K562 (cell line): ENCODE data around the gene PPP1CA. TPM values are rescaled to one million over a fixed set of nuclear protein-coding genes. Genes with fewer than 3 reads are reported as not detected.

Experiments used
- ATAC-seq: fragments of 200-7000 bp; cut with Tn5 transposase; 3 replicates; pipeline ENCODE4 v1.9.1; 2020; ENCODE audit warnings: moderate library complexity
- BruUV-seq: library from RNA; stranded (reverse); fragments of 400-500 nt; replicated peaks from 2 replicates; lab custom pipeline; 2021; lab: Mats Ljungman, UMichigan
- CTCF ChIA-PET: fragments of 300-600 bp; formaldehyde crosslinking; extraction: SDS; loops from one replicate; lab custom pipeline; 2021; ENCODE audit warnings: low intra/inter-chr PET ratio; lab: Yijun Ruan, JAX
- POLR2A ChIA-PET: fragments of 300-600, 350-650 bp; sonication (Branson Sonifier 250); formaldehyde crosslinking; extraction: SDS; loops from one replicate; lab custom pipeline; 2021; ENCODE audit warnings: antibody characterized with exemption, inconsistent platforms; lab: Yijun Ruan, JAX
- DNase-seq, 4 experiments: peaks; one replicate each; pipeline versions ENCODE4 v3.0.0 to v3.0.0-alpha.2; 2011 to 2018; ENCODE audit warnings: low spot score in 3 of 4, mixed read lengths in 3 of 4; ENCODE audit errors: extremely low read depth in 1 of 4
- FAIRE-seq: peaks from 2 replicates; lab custom pipeline; 2011; peaks lifted over from hg19 to GRCh38; lab: Jason Lieb, UNC
- H2AFZ ChIP-seq: 2 replicates; pipeline ENCODE4 v1.6.0; 2011; ENCODE audit warnings: low read depth, low read length, control low read depth, inconsistent platforms
- H3K27ac ChIP-seq: fragments of 200-600 bp; 3 replicates; pipeline ENCODE4 v1.8.0; 2011; ENCODE audit warnings: low read depth, mild to moderate bottlenecking, control low read depth, inconsistent platforms, low read length, moderate library complexity, mixed read lengths; ENCODE audit errors: extremely low read depth
- H3K27me3 ChIP-seq, 2 experiments: fragments of 300-600 bp in 1 of 2; 2 replicates in 1 of 2; 3 replicates in 1 of 2; pipeline versions ENCODE4 v1.6.0 to v1.8.0; 2011; ENCODE audit warnings: inconsistent platforms in 2 of 2, low read length in 2 of 2, mild to moderate bottlenecking in 1 of 2, mixed read lengths in 1 of 2, moderate library complexity in 1 of 2; ENCODE audit not compliant: control insufficient read depth in 2 of 2, insufficient read depth in 2 of 2
- H3K36me3 ChIP-seq: fragments of 300-600 bp; 3 replicates; pipeline ENCODE4 v1.8.0; 2011; ENCODE audit warnings: mild to moderate bottlenecking, low read length, inconsistent platforms; ENCODE audit not compliant: control insufficient read depth, insufficient read depth
- H3K4me1 ChIP-seq, 2 experiments: fragments of 200-600 bp in 1 of 2; replicated peaks in 1 of 2; 2 replicates in 1 of 2; 3 replicates in 1 of 2; pipeline versions ENCODE4 v1.5.1 to v1.8.0; 2011; ENCODE audit warnings: inconsistent platforms in 2 of 2, low read length in 2 of 2, mild to moderate bottlenecking in 1 of 2, mixed read lengths in 1 of 2, moderate library complexity in 1 of 2; ENCODE audit not compliant: control insufficient read depth in 2 of 2, insufficient read depth in 2 of 2
- H3K4me2 ChIP-seq: 2 replicates; pipeline ENCODE4 v1.6.1; 2011; ENCODE audit warnings: low read length, control low read depth, inconsistent platforms, mixed read lengths; ENCODE audit not compliant: insufficient read depth
- H3K4me3 ChIP-seq: fragments of 200-600 bp; sonication (generic), shearing (Covaris generic); 2 replicates; pipeline ENCODE4 v1.5.1; 2016; ENCODE audit warnings: control low read depth, inconsistent platforms
- H3K79me2 ChIP-seq: fragments of 200-600 bp; 3 replicates; pipeline ENCODE4 v1.8.0; 2011; ENCODE audit warnings: low read length, inconsistent platforms; ENCODE audit not compliant: control insufficient read depth, insufficient read depth
- H3K9ac ChIP-seq, 2 experiments: 2 replicates each; pipeline versions ENCODE4 v1.6.0 to v1.6.1; 2011; ENCODE audit warnings: low read depth in 2 of 2, low read length in 2 of 2, control low read depth in 1 of 2, inconsistent platforms in 1 of 2, mild to moderate bottlenecking in 1 of 2, mixed read lengths in 1 of 2; ENCODE audit not compliant: insufficient read depth in 1 of 2
- H3K9me1 ChIP-seq: one replicate; pipeline ENCODE4 v1.6.0; 2011; ENCODE audit warnings: inconsistent platforms, mild to moderate bottlenecking, low read length, moderate library complexity; ENCODE audit not compliant: control insufficient read depth, insufficient read depth
- H3K9me3 ChIP-seq: replicated peaks from 2 replicates; pipeline ENCODE4 v1.5.1; 2011; ENCODE audit warnings: low read depth, low read length, inconsistent platforms; ENCODE audit not compliant: control insufficient read depth, insufficient read depth
- H4K20me1 ChIP-seq: replicated peaks from 2 replicates; pipeline ENCODE4 v1.6.1; 2011; ENCODE audit warnings: low read length, inconsistent platforms, mixed read lengths; ENCODE audit not compliant: control insufficient read depth, insufficient read depth
- AFF4 ChIP-seq: sonication (generic); formaldehyde crosslinking; IDR thresholded peaks from 2 replicates; pipeline ENCODE4 v1.8.0; 2023; ENCODE audit warnings: mild to moderate bottlenecking, missing genetic modification reagents
- BHLHE40 ChIP-seq: IDR thresholded peaks from 2 replicates; pipeline ENCODE4 v1.6.1; 2011; ENCODE audit warnings: low read length, improper control_type of control experiment
- CTBP1 ChIP-seq: fragments of 450-650 bp; IDR thresholded peaks from 2 replicates; pipeline ENCODE4 v1.6.1; 2016; ENCODE audit warnings: borderline replicate concordance
- IFI16 ChIP-seq: fragments of 250-450 bp; sonication (Bioruptor Pico); IDR thresholded peaks from 2 replicates; pipeline ENCODE4 v2.1.2; 2022; ENCODE audit warnings: mild to moderate bottlenecking, inconsistent platforms
- MEF2D ChIP-seq: conservative IDR thresholded peaks from 2 replicates; pipeline ENCODE4 v1.6.1; 2016; ENCODE audit warnings: low read depth, missing genetic modification characterization, missing compliant biosample characterization
- MNT ChIP-seq, 2 experiments: fragments of 450-650 bp; conservative IDR thresholded peaks; 2 replicates each; pipeline ENCODE4 v1.6.1; 2017; ENCODE audit warnings: mild to moderate bottlenecking in 2 of 2, moderate library complexity in 2 of 2
- MTA1 ChIP-seq: fragments of 450-650 bp; IDR thresholded peaks from 2 replicates; pipeline ENCODE4 v1.6.1; 2017; ENCODE audit warnings: borderline replicate concordance
- NFIC ChIP-seq: fragments of 450-650 bp; IDR thresholded peaks from 2 replicates; pipeline ENCODE4 v1.6.1; 2017; ENCODE audit warnings: mild to moderate bottlenecking, inconsistent platforms
- RHOXF2B ChIP-seq: fragments of 250-450 bp; sonication (Bioruptor Pico); conservative IDR thresholded peaks from 2 replicates; pipeline ENCODE4 v1.5.1; 2021
- XRCC5 ChIP-seq: fragments of 200-400 bp; formaldehyde crosslinking; IDR thresholded peaks from 2 replicates; pipeline ENCODE4 v1.6.1; 2017; ENCODE audit warnings: low read depth, mild to moderate bottlenecking, low read length
- ZBTB7A ChIP-seq: IDR thresholded peaks from 2 replicates; pipeline ENCODE4 v1.6.1; 2011; ENCODE audit warnings: low read depth, mild to moderate bottlenecking, low read length, moderate library complexity, borderline replicate concordance; ENCODE audit not compliant: control insufficient read depth
- WGBS: fragments of 100-300 bp; shearing (Covaris generic); methylation state at CpG from one replicate; pipeline ENCODE4 v1.1.6; 2016; ENCODE audit warnings: low coverage, mixed read lengths; ENCODE audit not compliant: insufficient coverage; ENCODE audit errors: missing lambda C conversion rate; 5-methylcytosine and 5-hydroxymethylcytosine counted together
- in situ Hi-C: fragments of 300-500 bp; cut with MboI; formaldehyde crosslinking; loops from 4 replicates; pipeline ENCODE4 v1.15.0; 2018; ENCODE audit warnings: inconsistent platforms, mixed read lengths
- intact Hi-C: fragments of 100-400 bp; cut with micrococcal nuclease; formaldehyde crosslinking; loops from 2 replicates; pipeline ENCODE4 v1.14.2; 2022
- polyA plus RNA-seq, 8 experiments: library from polyadenylated mRNA; depleted of rRNA in 4 of 8; stranded (reverse) in 5 of 8; unstranded in 3 of 8; fragments of >200 nt; fragmentation: Nextera tagmentation in 2 of 8; fragmentation: Illumina TruSeq in 1 of 8; extraction: Ambion mirVana in 2 of 8; extraction: Trizol in 1 of 8; gene quantifications; 2 replicates each; pipeline versions ENCODE4 v1.2.1 to v1.2.3, GENCODE V29; 2011 to 2014; ENCODE audit warnings: inconsistent platforms in 1 of 8, missing spikeins in 1 of 8
- total RNA-seq, 7 experiments: library from RNA; depleted of rRNA in 6 of 7; stranded (reverse); fragments of >200 nt in 6 of 7; fragmentation: Illumina TruSeq in 2 of 7; extraction: Trizol in 2 of 7; gene quantifications; 2 replicates each; pipeline versions ENCODE4 v1.2.1 to v1.2.3, GENCODE V29; 2011 to 2021; ENCODE audit warnings: low replicate concordance in 1 of 7

Gene PPP1CA
- total and polyA plus RNA-seq, 9 of the 15 experiments (the other 6 are each of a cell fraction or from before 2014, with no cell fraction given): 18.2 to 242 (median 188) TPM

GRCh38 chr11:67382276-67383136 is 19.2 kb downstream of the PPP1CA start:
- DNase-seq (peak; percentile 68 to 91 (median 78)), FAIRE-seq (peak; percentile 94), ATAC-seq (peak; percentile 88)
- H3K27me3 ChIP-seq: no peaks in the 10 kb centered on the region
- no peaks in the 10 kb centered on the region for H3K9me3 ChIP-seq
- CTCF ChIA-PET: interaction anchor here (0.7 to 2.9 kb wide), 8 partner anchors 25 to 300 kb away, joined by 3 to 41 read pairs (median 6); partner anchors contain the start of gene POLD4
- H3K4me3 ChIP-seq: no peak overlapping the region
- POLR2A ChIA-PET: interaction anchor here (0.5 to 2.6 kb wide), 13 partner anchors 9 to 454 kb away, joined by 3 to 11 read pairs (median 3); partner anchors contain the start of genes CLCF1 and RAD9A
- in situ Hi-C loops (loop anchor here (5.0 kb wide), 1 partner anchor 120 kb away; no protein-coding TSS in a partner anchor), intact Hi-C loops (loop anchor here (1.0 to 5.0 kb wide), 4 partner anchors 25 to 300 kb away; partner anchors contain the start of gene POLD4)
- no peaks in the 10 kb centered on the region for H3K79me2 ChIP-seq
- H3K4me1 ChIP-seq: peaks cover 43 to 51% of the 10 kb centered on the region in 2 experiments
- H3K4me2 ChIP-seq: no peak overlapping the region
- peak overlapping the region in 1 of 2 experiments; percentile 57; a peak in 1 of 4 replicates for H3K9ac ChIP-seq
- H3K9me1 ChIP-seq: no peaks in the 10 kb centered on the region
- 27% methylated on average over 14 of the region's 16 CpGs for WGBS
- H3K27ac ChIP-seq: no peak overlapping the region
- no peaks in the 10 kb centered on the region for H4K20me1 ChIP-seq
- peak overlapping the region; percentile 61; the same call in 1 of the 2 replicates for H2AFZ ChIP-seq
- no peaks in the 10 kb centered on the region for H3K36me3 ChIP-seq
- no TSS peak for BruUV-seq
- TF ChIP-seq CTBP1: peak; percentile 76; the same call in 1 of the 2 replicates
- 0 out of 4 replicates have a peak, but pooled peaks of 1 of the 2 experiments have one; percentile 25 for TF ChIP-seq MNT (conservative IDR thresholded peaks at IDR 0.05)
- TF ChIP-seq IFI16 (CRISPR knock-in tag): no peak
- 0 out of 2 replicates have a peak, but pooled peaks have one; percentile 9 for TF ChIP-seq RHOXF2B
- peak; percentile 45; the same call in 1 of the 2 replicates for TF ChIP-seq MTA1
- TF ChIP-seq AFF4 (CRISPR knock-in tag): 0 out of 2 replicates have a peak, but pooled peaks have one; percentile 43
- peak; percentile 90 for TF ChIP-seq XRCC5
- peak; percentile 28; the same call in 1 of the 2 replicates for TF ChIP-seq ZBTB7A
- peak; percentile 56 for TF ChIP-seq BHLHE40
- peak; percentile 37; the same call in 1 of the 2 replicates for TF ChIP-seq NFIC
- TF ChIP-seq MEF2D (tag): no peak
